Sciatic nerve (tissue), 2 donors: ENCODE measurements around the gene TADA2A. TPM values are rescaled to one million over a fixed set of nuclear protein-coding genes. Genes with fewer than 3 reads are reported as not detected.
A peak's percentile ranks its signal among the peaks of the same experiment; 100 is the strongest.
"Not testable (repeated sequence)": the region's sequence is repeated elsewhere in the genome, so short reads cannot be mapped to it uniquely, and the experiment has no call there.

Source experiments
- ATAC-seq: fragments of 200-7000 bp; cut with Tn5 transposase; one replicate; pipeline ENCODE4 v1.9.1; 2020; ENCODE audit warnings: mild to moderate bottlenecking, moderate library complexity
- DNase-seq: peaks from one replicate; pipeline ENCODE4 v3.0.0-alpha.2; 2020; ENCODE audit warnings: low spot score
- intact Hi-C: fragments of 100-400 bp; cut with DNase I; formaldehyde crosslinking; loops from one replicate; pipeline ENCODE4 v1.14.2; 2022
- total RNA-seq: library from RNA; stranded (reverse); fragmentation: NEBNext Ultra II Directional; extraction: Animal tissue kit (Norgen Biotek cat#: 25700); gene quantifications from one replicate; pipeline ENCODE4 v1.2.1, GENCODE V29; 2021
- donor health status: DM: no; HTN: no; CAD: no.
- donor health status: DM: no; HTN: no; CAD: no.

TADA2A gene
- total RNA-seq, 1 donor from 2014 or later, result 52.0 TPM

GRCh38 chr17:37392024-37392590 lies 14.6 kb upstream of the TADA2A start:
- intact Hi-C loops, result no loop called here
- DNase-seq (no peak), ATAC-seq (peak; percentile 62)

GRCh38 chr17:37393352-37393751 lies 13.3 kb upstream of the TADA2A start:
- ATAC-seq (no peak), DNase-seq (no peak)
- intact Hi-C loops, result no loop called here

- DNase-seq (no peak), ATAC-seq (no peak)
- intact Hi-C loops, result no loop called here
Observed at GRCh38 chr17:37399265-37399803, 7.4 kb upstream of the TADA2A start.

GRCh38 chr17:37400505-37400904 lies 6.2 kb upstream of the TADA2A start:
- DNase-seq (no peak), ATAC-seq (no peak)
- intact Hi-C loops, result no loop called here

- ATAC-seq, DNase-seq, intact Hi-C loops: not testable (repeated sequence)
Observed at GRCh38 chr17:37405522-37405921, 1.2 kb upstream of the TADA2A start.

- ATAC-seq (no peak), DNase-seq (no peak)
- intact Hi-C loops, result no loop called here
Observed at GRCh38 chr17:37405955-37406634, 591 bp upstream of the TADA2A start.

GRCh38 chr17:37408145-37408479 lies 1.4 kb downstream of the TADA2A start:
- ATAC-seq, intact Hi-C loops, DNase-seq: not testable (repeated sequence)

- no peak for ATAC-seq
Observed at GRCh38 chr17:37410357-37410756, 3.7 kb downstream of the TADA2A start.

GRCh38 chr17:37413875-37414519 lies 7.3 kb downstream of the TADA2A start:
- ATAC-seq, result no peak
- intact Hi-C loops, result no loop called here
- no peak for DNase-seq

More at GRCh38 chr17:37410357-37410756, 3.7 kb downstream of the TADA2A start:
- intact Hi-C loops, result no loop called here
- no peak for DNase-seq

- ATAC-seq (no peak), DNase-seq (no peak)
- intact Hi-C loops, result no loop called here
Observed at GRCh38 chr17:37417852-37418251, 11.2 kb downstream of the TADA2A start.

GRCh38 chr17:37422971-37423625 lies 16.4 kb downstream of the TADA2A start:
- intact Hi-C loops, result no loop called here
- no peak for ATAC-seq
- no peak for DNase-seq

GRCh38 chr17:37425268-37425667 lies 18.6 kb downstream of the TADA2A start:
- intact Hi-C loops, result no loop called here

GRCh38 chr17:37429039-37429438 lies 22.4 kb downstream of the TADA2A start:
- DNase-seq, result no peak
- intact Hi-C loops, result no loop called here

More at GRCh38 chr17:37425268-37425667, 18.6 kb downstream of the TADA2A start:
- no peak for ATAC-seq
- DNase-seq, result no peak

GRCh38 chr17:37429453-37429852 lies 22.8 kb downstream of the TADA2A start:
- DNase-seq, result no peak
- no peak for ATAC-seq
- intact Hi-C loops, result no loop called here

More at GRCh38 chr17:37429039-37429438, 22.4 kb downstream of the TADA2A start:
- no peak for ATAC-seq

- intact Hi-C loops, result no loop called here
- DNase-seq (no peak), ATAC-seq (no peak)
Observed at GRCh38 chr17:37430051-37430627, 23.5 kb downstream of the TADA2A start.

GRCh38 chr17:37432671-37433070 lies 26.0 kb downstream of the TADA2A start:
- DNase-seq (no peak), ATAC-seq (no peak)
- intact Hi-C loops, result no loop called here

GRCh38 chr17:37438141-37438540 lies 31.5 kb downstream of the TADA2A start:
- DNase-seq (no peak), ATAC-seq (no peak)
- intact Hi-C loops, result no loop called here

- no peak for DNase-seq
- intact Hi-C loops, result no loop called here
Observed at GRCh38 chr17:37440424-37440823, 33.7 kb downstream of the TADA2A start.

GRCh38 chr17:37441369-37442014 lies 34.8 kb downstream of the TADA2A start:
- ATAC-seq, intact Hi-C loops: not testable (repeated sequence)

More at GRCh38 chr17:37440424-37440823, 33.7 kb downstream of the TADA2A start:
- no peak for ATAC-seq

More at GRCh38 chr17:37441369-37442014, 34.8 kb downstream of the TADA2A start:
- not testable (repeated sequence) for DNase-seq
